ENCODE measurements around the gene ERCC6L2. TPM values are rescaled to one million over a fixed set of nuclear protein-coding genes. Genes with fewer than 3 reads are reported as not detected.
A peak's percentile ranks its signal among the peaks of the same experiment; 100 is the strongest.

The ERCC6L2 gene
- total and polyA plus RNA-seq, 2 donors, result 13.3 to 67.0 TPM

- Histone ChIP-seq H3K4me1 (ENCODE audit: control insufficient read depth in 2 of 2, insufficient read depth in 2 of 2, low read length in 2 of 2) (no peaks in the 10 kb centered on the region), H3K4me3 (ENCODE audit: low read length in 2 of 2) (no peak overlapping the region), H3K27ac (ENCODE audit: low read depth in 1 of 2, low read length in 1 of 2) (no peak overlapping the region), H3K36me3 (ENCODE audit: control insufficient read depth in 2 of 2, insufficient read depth in 2 of 2, low read length in 1 of 2) (peaks cover 0 to 16% of the 10 kb centered on the region in 2 donors), H3K27me3 (ENCODE audit: control insufficient read depth in 2 of 2, insufficient read depth in 1 of 2, low read length in 1 of 2) (no peaks in the 10 kb centered on the region), H3K9me3 (ENCODE audit: control insufficient read depth in 2 of 2, insufficient read depth in 1 of 2, low read length in 1 of 2) (no peaks in the 10 kb centered on the region)
- no peak for DNase-seq (ENCODE audit: low read depth in 6 of 9, low spot score in 9 of 9)
- 97% methylated on average over 3 of the region's 3 CpGs for WGBS
Observed at GRCh38 chr9:95993337-95993736, 117.8 kb downstream of the ERCC6L2 start.

- WGBS, result 98% methylated on average over 3 of the region's 3 CpGs
- peaks cover 3% of the 10 kb centered on the region in 2 donors for H3K36me3 ChIP-seq (ENCODE audit: control insufficient read depth in 2 of 2, insufficient read depth in 2 of 2, low read length in 1 of 2)
- H3K4me1 ChIP-seq (ENCODE audit: control insufficient read depth in 2 of 2, insufficient read depth in 2 of 2, low read length in 2 of 2), result no peaks in the 10 kb centered on the region
- no peaks in the 10 kb centered on the region for H3K27me3 ChIP-seq (ENCODE audit: control insufficient read depth in 2 of 2, insufficient read depth in 1 of 2, low read length in 1 of 2)
- no peak overlapping the region for H3K4me3 ChIP-seq (ENCODE audit: low read length in 2 of 2)
- no peak overlapping the region for H3K27ac ChIP-seq (ENCODE audit: low read depth in 1 of 2, low read length in 1 of 2)
- peaks cover 0 to 4% of the 10 kb centered on the region in 2 donors for H3K9me3 ChIP-seq (ENCODE audit: control insufficient read depth in 2 of 2, insufficient read depth in 1 of 2, low read length in 1 of 2)
- DNase-seq (ENCODE audit: low read depth in 6 of 9, low spot score in 9 of 9), result no peak
Observed at GRCh38 chr9:95999390-95999789, 123.9 kb downstream of the ERCC6L2 start.

DNA sequence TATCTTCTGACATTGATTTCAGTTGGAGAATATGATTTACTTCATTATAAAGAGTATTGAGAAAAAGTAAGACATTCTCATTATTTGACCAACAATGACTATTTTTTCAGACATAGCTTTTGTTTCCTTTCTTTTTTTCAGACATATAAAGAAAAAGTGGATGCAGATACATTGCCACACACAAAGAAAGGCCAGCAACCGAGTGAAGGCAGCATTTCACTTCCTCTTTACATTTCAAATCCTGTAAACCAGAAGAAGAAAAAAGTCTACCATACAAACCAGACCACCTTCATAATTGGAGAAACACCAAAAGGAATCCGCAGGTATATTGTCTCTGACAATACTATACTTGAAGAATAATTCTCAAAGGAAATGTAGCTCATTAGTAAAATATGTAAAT is 128.9 kb downstream of the ERCC6L2 start:
- H3K27ac ChIP-seq (ENCODE audit: low read depth in 1 of 2, low read length in 1 of 2), result no peak overlapping the region
- H3K36me3 ChIP-seq (ENCODE audit: control insufficient read depth in 2 of 2, insufficient read depth in 2 of 2, low read length in 1 of 2), result peaks cover 16 to 21% of the 10 kb centered on the region in 2 donors
- DNase-seq (ENCODE audit: low read depth in 6 of 9, low spot score in 9 of 9), result no peak
- peaks cover 0 to 4% of the 10 kb centered on the region in 2 donors for H3K9me3 ChIP-seq (ENCODE audit: control insufficient read depth in 2 of 2, insufficient read depth in 1 of 2, low read length in 1 of 2)
- WGBS, result 87% methylated on average over 2 of the region's 2 CpGs
- H3K4me3 ChIP-seq (ENCODE audit: low read length in 2 of 2), result no peak overlapping the region
- H3K4me1 ChIP-seq (ENCODE audit: control insufficient read depth in 2 of 2, insufficient read depth in 2 of 2, low read length in 2 of 2), result peaks cover 4 to 10% of the 10 kb centered on the region in 2 donors
- no peaks in the 10 kb centered on the region for H3K27me3 ChIP-seq (ENCODE audit: control insufficient read depth in 2 of 2, insufficient read depth in 1 of 2, low read length in 1 of 2)

DNA sequence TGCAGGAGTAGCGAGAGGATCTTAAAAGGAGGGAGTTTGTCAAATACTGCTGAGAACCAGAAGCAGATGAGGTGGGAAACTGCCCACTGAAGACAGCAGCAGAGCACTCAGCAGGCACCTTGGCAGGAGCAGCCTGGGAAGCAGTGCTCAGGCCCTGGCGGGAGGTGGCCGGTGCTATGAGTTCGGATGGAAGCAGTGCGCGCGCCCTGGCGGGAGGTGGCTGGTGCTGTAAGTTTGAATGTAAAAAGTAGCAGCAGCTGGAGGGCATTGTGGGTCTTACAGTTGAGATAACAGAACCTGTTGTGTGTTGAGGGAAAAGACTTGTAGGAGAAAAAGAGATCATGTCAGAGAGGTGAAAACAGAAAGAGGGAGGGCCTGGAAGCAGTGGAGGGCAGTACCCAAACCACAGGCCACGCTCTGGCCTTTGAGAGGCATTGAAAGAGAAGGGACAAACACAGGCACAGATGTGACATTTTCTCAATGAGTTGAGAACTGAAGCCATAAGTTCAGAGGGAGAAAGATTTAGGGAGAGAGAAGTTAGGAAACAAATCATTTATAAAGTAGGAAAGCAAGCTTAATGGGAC is 130.9 kb downstream of the ERCC6L2 start:
- Histone ChIP-seq H3K4me3 (ENCODE audit: low read length in 2 of 2) (no peak overlapping the region), H3K9me3 (ENCODE audit: control insufficient read depth in 2 of 2, insufficient read depth in 1 of 2, low read length in 1 of 2) (peaks cover 0 to 4% of the 10 kb centered on the region in 2 donors), H3K27ac (ENCODE audit: low read depth in 1 of 2, low read length in 1 of 2) (no peak overlapping the region), H3K27me3 (ENCODE audit: control insufficient read depth in 2 of 2, insufficient read depth in 1 of 2, low read length in 1 of 2) (no peaks in the 10 kb centered on the region), H3K4me1 (ENCODE audit: control insufficient read depth in 2 of 2, insufficient read depth in 2 of 2, low read length in 2 of 2) (peaks cover 6 to 14% of the 10 kb centered on the region in 2 donors), H3K36me3 (ENCODE audit: control insufficient read depth in 2 of 2, insufficient read depth in 2 of 2, low read length in 1 of 2) (peaks cover 16 to 24% of the 10 kb centered on the region in 2 donors)
- over 99% methylated on average over 9 of the region's 9 CpGs for WGBS
- no peak for DNase-seq (ENCODE audit: low read depth in 6 of 9, low spot score in 9 of 9)

DNA sequence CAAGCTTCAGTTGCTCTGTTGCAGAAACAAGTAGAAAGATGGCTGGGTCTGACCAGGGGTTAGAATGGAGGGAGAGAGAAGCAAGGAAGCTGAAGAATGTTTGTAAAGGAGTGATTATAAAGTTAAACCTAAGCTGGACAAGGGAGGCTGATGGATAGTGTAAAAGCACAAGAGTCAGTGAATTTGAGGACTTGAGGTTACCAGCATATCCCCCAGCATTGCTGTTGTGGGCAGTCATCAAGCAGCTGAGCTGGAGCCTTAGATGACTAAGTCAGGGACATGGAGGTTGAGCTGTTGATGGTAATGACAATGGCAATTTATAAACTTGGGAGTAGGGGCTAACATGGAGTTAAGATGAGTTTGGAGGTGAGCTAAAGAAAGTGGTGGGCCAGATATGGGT is 131.5 kb downstream of the ERCC6L2 start:
- H3K27ac ChIP-seq (ENCODE audit: low read depth in 1 of 2, low read length in 1 of 2), result no peak overlapping the region
- peaks cover 6 to 14% of the 10 kb centered on the region in 2 donors for H3K4me1 ChIP-seq (ENCODE audit: control insufficient read depth in 2 of 2, insufficient read depth in 2 of 2, low read length in 2 of 2)
- H3K9me3 ChIP-seq (ENCODE audit: control insufficient read depth in 2 of 2, insufficient read depth in 1 of 2, low read length in 1 of 2), result peaks cover 0 to 1% of the 10 kb centered on the region in 2 donors
- no peak for DNase-seq (ENCODE audit: low read depth in 6 of 9, low spot score in 9 of 9)
- no peaks in the 10 kb centered on the region for H3K27me3 ChIP-seq (ENCODE audit: control insufficient read depth in 2 of 2, insufficient read depth in 1 of 2, low read length in 1 of 2)
- H3K4me3 ChIP-seq (ENCODE audit: low read length in 2 of 2), result no peak overlapping the region
- H3K36me3 ChIP-seq (ENCODE audit: control insufficient read depth in 2 of 2, insufficient read depth in 2 of 2, low read length in 1 of 2), result peaks cover 16 to 24% of the 10 kb centered on the region in 2 donors

- WGBS, result 89% methylated on average over 12 of the region's 12 CpGs
- Histone ChIP-seq H3K27me3 (ENCODE audit: control insufficient read depth in 2 of 2, insufficient read depth in 1 of 2, low read length in 1 of 2) (no peaks in the 10 kb centered on the region), H3K4me3 (ENCODE audit: low read length in 2 of 2) (no peak overlapping the region), H3K9me3 (ENCODE audit: control insufficient read depth in 2 of 2, insufficient read depth in 1 of 2, low read length in 1 of 2) (no peaks in the 10 kb centered on the region), H3K27ac (ENCODE audit: low read depth in 1 of 2, low read length in 1 of 2) (no peak overlapping the region), H3K36me3 (ENCODE audit: control insufficient read depth in 2 of 2, insufficient read depth in 2 of 2, low read length in 1 of 2) (peaks cover 13 to 24% of the 10 kb centered on the region in 2 donors), H3K4me1 (ENCODE audit: control insufficient read depth in 2 of 2, insufficient read depth in 2 of 2, low read length in 2 of 2) (peaks cover 6 to 14% of the 10 kb centered on the region in 2 donors)
- DNase-seq (ENCODE audit: low read depth in 6 of 9, low spot score in 9 of 9), result peak in 2 of 9 donors; percentile 29 to 55
Observed at GRCh38 chr9:96008502-96009222, 133.2 kb downstream of the ERCC6L2 start.

DNA sequence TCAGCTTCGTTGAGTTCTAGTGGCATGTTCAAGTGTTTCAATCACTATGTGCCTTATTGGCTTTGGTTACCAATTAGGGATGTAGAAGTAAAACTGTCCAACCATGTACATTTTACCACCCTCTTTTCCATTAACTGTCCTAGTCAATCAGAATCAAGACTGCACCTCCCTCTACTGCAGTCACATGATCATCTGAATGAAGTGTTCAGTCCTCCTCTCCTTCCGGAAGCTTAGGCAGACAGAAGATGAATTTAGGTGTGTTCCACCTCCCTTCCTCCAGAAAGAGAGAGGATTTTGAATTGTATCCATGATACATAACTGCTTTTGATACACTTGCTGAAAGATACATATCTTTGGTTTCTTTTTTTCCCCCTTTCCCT is 133.7 kb downstream of the ERCC6L2 start:
- Histone ChIP-seq H3K27ac (ENCODE audit: low read depth in 1 of 2, low read length in 1 of 2) (no peak overlapping the region), H3K4me3 (ENCODE audit: low read length in 2 of 2) (no peak overlapping the region), H3K36me3 (ENCODE audit: control insufficient read depth in 2 of 2, insufficient read depth in 2 of 2, low read length in 1 of 2) (peaks cover 13 to 24% of the 10 kb centered on the region in 2 donors), H3K4me1 (ENCODE audit: control insufficient read depth in 2 of 2, insufficient read depth in 2 of 2, low read length in 2 of 2) (peaks cover 6 to 17% of the 10 kb centered on the region in 2 donors), H3K27me3 (ENCODE audit: control insufficient read depth in 2 of 2, insufficient read depth in 1 of 2, low read length in 1 of 2) (no peaks in the 10 kb centered on the region), H3K9me3 (ENCODE audit: control insufficient read depth in 2 of 2, insufficient read depth in 1 of 2, low read length in 1 of 2) (no peaks in the 10 kb centered on the region)
- DNase-seq (ENCODE audit: low read depth in 6 of 9, low spot score in 9 of 9), result no peak
- WGBS, result 97% methylated on average over 2 of the region's 2 CpGs

- H3K27ac ChIP-seq (ENCODE audit: low read depth in 1 of 2, low read length in 1 of 2), result peak overlapping the region; percentile 21 to 28
- H3K4me3 ChIP-seq (ENCODE audit: low read length in 2 of 2), result no peak overlapping the region
- DNase-seq (ENCODE audit: low read depth in 6 of 9, low spot score in 9 of 9), result peak in 2 of 9 donors; percentile 41 to 71
- H3K36me3 ChIP-seq (ENCODE audit: control insufficient read depth in 2 of 2, insufficient read depth in 2 of 2, low read length in 1 of 2), result peaks cover 13 to 22% of the 10 kb centered on the region in 2 donors
- WGBS, result 27% methylated on average over 4 of the region's 4 CpGs
- H3K27me3 ChIP-seq (ENCODE audit: control insufficient read depth in 2 of 2, insufficient read depth in 1 of 2, low read length in 1 of 2), result no peaks in the 10 kb centered on the region
- H3K4me1 ChIP-seq (ENCODE audit: control insufficient read depth in 2 of 2, insufficient read depth in 2 of 2, low read length in 2 of 2), result peaks cover 6 to 19% of the 10 kb centered on the region in 2 donors
- no peaks in the 10 kb centered on the region for H3K9me3 ChIP-seq (ENCODE audit: control insufficient read depth in 2 of 2, insufficient read depth in 1 of 2, low read length in 1 of 2)
Observed at GRCh38 chr9:96009690-96010472, 134.4 kb downstream of the ERCC6L2 start.

GRCh38 chr9:96014078-96014477 is 138.6 kb downstream of the ERCC6L2 start:
- Histone ChIP-seq H3K4me3 (ENCODE audit: low read length in 2 of 2) (no peak overlapping the region), H3K4me1 (ENCODE audit: control insufficient read depth in 2 of 2, insufficient read depth in 2 of 2, low read length in 2 of 2) (peaks cover 13 to 25% of the 10 kb centered on the region in 2 donors), H3K27ac (ENCODE audit: low read depth in 1 of 2, low read length in 1 of 2) (peak overlapping the region; percentile 33 to 50), H3K9me3 (ENCODE audit: control insufficient read depth in 2 of 2, insufficient read depth in 1 of 2, low read length in 1 of 2) (no peaks in the 10 kb centered on the region), H3K36me3 (ENCODE audit: control insufficient read depth in 2 of 2, insufficient read depth in 2 of 2, low read length in 1 of 2) (peaks cover 0 to 7% of the 10 kb centered on the region in 2 donors), H3K27me3 (ENCODE audit: control insufficient read depth in 2 of 2, insufficient read depth in 1 of 2, low read length in 1 of 2) (no peaks in the 10 kb centered on the region)
- DNase-seq (ENCODE audit: low read depth in 6 of 9, low spot score in 9 of 9), result peak in 1 of 9 donors; percentile 54
- WGBS, result 87% methylated on average over 6 of the region's 6 CpGs

All from thymus (tissue), 11 donors.